DND-41 (cell line): ENCODE results near the gene POC1B.

Source experiments
- ATAC-seq: fragments of 200-7000 bp; cut with Tn5 transposase; 3 replicates; pipeline ENCODE4 v1.9.1; 2021; ENCODE audit warnings: low read depth; ENCODE audit not compliant: insufficient read depth
- DNase-seq: peaks from one replicate; pipeline ENCODE4 v3.0.0-alpha.2; 2020
- H2AFZ ChIP-seq: 2 replicates; pipeline ENCODE4 v1.6.0; 2012; ENCODE audit warnings: low read depth, low read length
- H3K27ac ChIP-seq: 2 replicates; pipeline ENCODE4 v1.5.1; 2012; ENCODE audit warnings: low read length, inconsistent platforms
- H3K27me3 ChIP-seq: fragments of 200-600 bp; sonication (generic); 2 replicates; pipeline ENCODE4 v1.6.0; 2012; ENCODE audit warnings: low read length, mild to moderate bottlenecking, inconsistent platforms; ENCODE audit not compliant: insufficient read depth, poor library complexity
- H3K36me3 ChIP-seq: 2 replicates; pipeline ENCODE4 v1.5.1; 2012; ENCODE audit warnings: low read length, inconsistent platforms; ENCODE audit not compliant: insufficient read depth
- H3K4me1 ChIP-seq: 2 replicates; pipeline ENCODE4 v1.5.1; 2012; ENCODE audit warnings: mild to moderate bottlenecking, low read length; ENCODE audit not compliant: insufficient read depth
- H3K4me2 ChIP-seq: 2 replicates; pipeline ENCODE4 v1.6.0; 2012; ENCODE audit warnings: mild to moderate bottlenecking, moderate library complexity, low read length, inconsistent platforms; ENCODE audit not compliant: insufficient read depth
- H3K4me3 ChIP-seq, 2 experiments: fragments of 200-600 bp in 1 of 2; shearing (Covaris generic) in 1 of 2; 2 replicates each; pipeline ENCODE4 v1.5.1; 2012 to 2016; ENCODE audit warnings: inconsistent platforms in 2 of 2, low read length in 2 of 2, mild to moderate bottlenecking in 2 of 2, low read depth in 1 of 2, moderate library complexity in 1 of 2
- H3K79me2 ChIP-seq: 2 replicates; pipeline ENCODE4 v1.6.0; 2012; ENCODE audit warnings: low read length, inconsistent platforms; ENCODE audit not compliant: insufficient read depth
- H3K9ac ChIP-seq: 2 replicates; pipeline ENCODE4 v1.6.0; 2012; ENCODE audit warnings: low read depth, mild to moderate bottlenecking, inconsistent platforms, low read length, moderate library complexity
- H3K9me3 ChIP-seq: 2 replicates; pipeline ENCODE4 v1.5.1; 2012; ENCODE audit warnings: low read length, moderate library complexity, mild to moderate bottlenecking, inconsistent platforms; ENCODE audit not compliant: insufficient read depth, severe bottlenecking
- H4K20me1 ChIP-seq: 2 replicates; pipeline ENCODE4 v1.6.0; 2012; ENCODE audit warnings: low read length; ENCODE audit not compliant: insufficient read depth
- CTCF ChIP-seq: IDR thresholded peaks from 2 replicates; pipeline ENCODE4 v1.5.1; 2012; ENCODE audit warnings: borderline replicate concordance, low read length, moderate library complexity, mild to moderate bottlenecking; ENCODE audit not compliant: poor library complexity, severe bottlenecking; ENCODE audit errors: extremely low read depth
- EZH2 ChIP-seq: IDR thresholded peaks from 3 replicates; pipeline ENCODE4 v1.6.1; 2012; ENCODE audit warnings: borderline replicate concordance, low read depth, mild to moderate bottlenecking, moderate library complexity, low read length, inconsistent platforms; ENCODE audit not compliant: severe bottlenecking

Gene POC1B

GRCh38 chr12:89376202-89376529 is 149.7 kb downstream of the POC1B start:
- DNase-seq: no peak
- H4K20me1 ChIP-seq: no peaks in the 10 kb centered on the region
- H3K36me3 ChIP-seq: no peaks in the 10 kb centered on the region
- no peak overlapping the region for H2AFZ ChIP-seq
- no peaks in the 10 kb centered on the region for H3K79me2 ChIP-seq
- TF ChIP-seq CTCF (no peak), EZH2 (no peak)
- H3K9me3 ChIP-seq: no peaks in the 10 kb centered on the region
- H3K9ac ChIP-seq: no peak overlapping the region
- H3K4me1 ChIP-seq: peaks cover 3% of the 10 kb centered on the region; the same call in 1 of the 2 replicates
- no peak overlapping the region for H3K4me2 ChIP-seq
- no peak for ATAC-seq
- H3K27ac ChIP-seq: no peak overlapping the region
- no peak overlapping the region for H3K4me3 ChIP-seq
- H3K27me3 ChIP-seq: no peaks in the 10 kb centered on the region

- Histone ChIP-seq H3K4me2 (no peak overlapping the region), H3K9ac (no peak overlapping the region), H3K4me3 (no peak overlapping the region), H3K27me3 (no peaks in the 10 kb centered on the region), H3K9me3 (no peaks in the 10 kb centered on the region), H3K36me3 (no peaks in the 10 kb centered on the region), H3K27ac (no peak overlapping the region), H3K4me1 (peaks cover 13% of the 10 kb centered on the region), H3K79me2 (no peaks in the 10 kb centered on the region), H4K20me1 (no peaks in the 10 kb centered on the region), H2AFZ (no peak overlapping the region)
- DNase-seq (no peak), ATAC-seq (no peak)
- no peak for TF ChIP-seq EZH2
- TF ChIP-seq CTCF: no peak
Observed at GRCh38 chr12:89373763-89374572, 151.9 kb downstream of the POC1B start.

- ATAC-seq: no peak
- Histone ChIP-seq H4K20me1 (no peaks in the 10 kb centered on the region), H2AFZ (no peak overlapping the region), H3K36me3 (no peaks in the 10 kb centered on the region), H3K79me2 (no peaks in the 10 kb centered on the region), H3K9ac (no peak overlapping the region), H3K27ac (no peak overlapping the region), H3K27me3 (no peaks in the 10 kb centered on the region), H3K9me3 (no peaks in the 10 kb centered on the region), H3K4me3 (no peak overlapping the region), H3K4me1 (peaks cover 13% of the 10 kb centered on the region), H3K4me2 (no peak overlapping the region)
- no peak for DNase-seq
- TF ChIP-seq CTCF (no peak), EZH2 (no peak)
Observed at GRCh38 chr12:89372584-89373370, 153.1 kb downstream of the POC1B start.
